ENCODE results near the gene MACROD2. TPM values are rescaled to one million over a fixed set of nuclear protein-coding genes. Genes with fewer than 3 reads are reported as not detected.

Gene MACROD2
- total RNA-seq, 4 donors from 2014 or later, result 8.7 to 17.8 (median 10.8) TPM

DNA sequence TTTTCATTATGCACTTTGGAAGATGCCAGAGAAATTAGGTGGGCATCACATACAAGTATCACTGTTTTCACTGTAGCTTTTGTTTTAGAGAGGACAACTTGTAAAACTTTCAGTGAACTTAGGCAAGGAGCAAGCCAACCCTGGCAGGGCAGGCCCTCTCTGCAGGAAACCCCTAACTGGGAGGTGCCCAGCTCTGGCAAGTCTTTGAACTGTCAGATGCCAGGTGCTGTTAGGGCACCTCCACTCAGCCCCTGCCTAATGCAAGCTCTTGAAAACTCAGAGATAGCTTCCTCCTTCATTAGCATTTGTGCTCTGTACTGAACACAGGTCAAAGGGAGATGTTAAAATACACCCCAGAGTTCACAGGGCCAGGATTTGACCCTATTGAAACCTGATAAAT lies 1116.3 kb downstream of the MACROD2 start:
- Histone ChIP-seq H3K4me3 (replicated peaks in 1 of 3) (no peak overlapping the region), H3K36me3 (no peaks in the 10 kb centered on the region), H3K4me1 (no peaks in the 10 kb centered on the region), H3K9me3 (no peaks in the 10 kb centered on the region), H3K27ac (no peak overlapping the region), H3K27me3 (no peaks in the 10 kb centered on the region)
- DNase-seq, result no peak
- intact Hi-C loops (cut with DNase I), result no loop called here
- TF ChIP-seq POLR2A (IDR thresholded peaks at IDR 0.05), result no peak

DNA sequence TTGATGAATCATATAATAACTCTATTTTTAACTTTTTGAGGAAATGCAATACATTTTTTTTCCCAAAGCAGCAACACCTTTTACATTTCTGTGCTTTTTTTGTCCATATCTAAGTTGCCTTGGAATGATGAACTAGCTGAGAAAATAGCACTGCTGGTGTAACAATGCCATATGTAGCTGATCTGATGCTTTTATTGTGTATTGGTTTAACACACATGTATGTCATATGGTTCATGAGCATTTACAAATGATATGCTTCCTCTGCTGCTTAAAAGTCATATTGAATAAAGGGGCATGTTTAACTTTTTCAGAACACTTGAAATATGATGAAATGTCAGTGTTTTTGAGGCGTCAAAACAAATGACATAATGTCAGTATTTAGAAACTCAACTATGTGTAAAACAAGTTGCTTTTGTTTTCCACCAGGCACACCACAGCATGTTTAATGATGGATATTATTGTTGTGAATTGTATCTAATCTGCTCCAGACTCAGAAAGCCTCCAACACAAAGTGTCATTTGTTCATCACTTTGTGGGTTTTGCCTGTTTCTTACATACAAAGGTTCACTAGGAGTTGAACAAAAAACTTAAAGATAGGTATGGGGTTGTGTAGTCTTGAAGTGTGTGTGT lies 1117.9 kb downstream of the MACROD2 start:
- Histone ChIP-seq H3K27ac (no peak overlapping the region), H3K4me1 (no peaks in the 10 kb centered on the region), H3K36me3 (no peaks in the 10 kb centered on the region), H3K9me3 (no peaks in the 10 kb centered on the region), H3K4me3 (replicated peaks in 1 of 3) (no peak overlapping the region), H3K27me3 (no peaks in the 10 kb centered on the region)
- WGBS, 2 donors, result 98% methylated on average over 1 of the region's 1 CpG
- intact Hi-C loops (cut with DNase I), result no loop called here
- DNase-seq, result no peak
- no peak for TF ChIP-seq POLR2A (IDR thresholded peaks at IDR 0.05)
- TF ChIP-seq, protein P1, sequence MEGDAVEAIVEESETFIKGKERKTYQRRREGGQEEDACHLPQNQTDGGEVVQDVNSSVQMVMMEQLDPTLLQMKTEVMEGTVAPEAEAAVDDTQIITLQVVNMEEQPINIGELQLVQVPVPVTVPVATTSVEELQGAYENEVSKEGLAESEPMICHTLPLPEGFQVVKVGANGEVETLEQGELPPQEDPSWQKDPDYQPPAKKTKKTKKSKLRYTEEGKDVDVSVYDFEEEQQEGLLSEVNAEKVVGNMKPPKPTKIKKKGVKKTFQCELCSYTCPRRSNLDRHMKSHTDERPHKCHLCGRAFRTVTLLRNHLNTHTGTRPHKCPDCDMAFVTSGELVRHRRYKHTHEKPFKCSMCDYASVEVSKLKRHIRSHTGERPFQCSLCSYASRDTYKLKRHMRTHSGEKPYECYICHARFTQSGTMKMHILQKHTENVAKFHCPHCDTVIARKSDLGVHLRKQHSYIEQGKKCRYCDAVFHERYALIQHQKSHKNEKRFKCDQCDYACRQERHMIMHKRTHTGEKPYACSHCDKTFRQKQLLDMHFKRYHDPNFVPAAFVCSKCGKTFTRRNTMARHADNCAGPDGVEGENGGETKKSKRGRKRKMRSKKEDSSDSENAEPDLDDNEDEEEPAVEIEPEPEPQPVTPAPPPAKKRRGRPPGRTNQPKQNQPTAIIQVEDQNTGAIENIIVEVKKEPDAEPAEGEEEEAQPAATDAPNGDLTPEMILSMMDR (IDR thresholded peaks at IDR 0.05), result no peak

DNA sequence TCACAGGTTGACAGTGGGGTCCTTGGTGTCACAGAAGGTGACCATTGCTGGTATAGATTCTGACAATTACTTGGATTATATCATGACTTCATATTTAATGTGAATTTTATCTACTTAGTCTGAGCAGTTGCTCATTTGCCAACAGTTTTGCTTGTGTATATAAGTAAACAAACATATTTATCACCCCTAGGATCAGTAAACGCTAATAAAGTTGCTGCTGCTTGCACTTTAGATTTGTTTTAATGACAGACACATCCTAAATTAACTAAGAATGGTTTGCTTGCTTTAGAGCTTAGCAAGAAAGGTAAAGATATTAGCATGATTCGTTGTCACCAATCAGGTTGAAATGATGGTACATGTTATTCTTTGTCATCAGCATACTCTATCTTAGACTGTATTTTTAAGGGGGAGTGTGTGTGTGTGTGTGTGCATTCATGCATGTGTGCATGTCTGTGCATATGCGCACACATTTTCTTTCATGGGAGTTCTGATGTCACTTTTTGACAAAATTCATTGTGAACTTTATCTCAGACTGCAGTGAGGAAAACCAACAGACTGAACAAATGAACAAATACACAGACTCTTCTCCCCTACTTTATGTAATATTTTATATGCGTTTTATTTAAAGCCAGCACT lies 1124.7 kb downstream of the MACROD2 start:
- Histone ChIP-seq H3K9me3 (no peaks in the 10 kb centered on the region), H3K27me3 (no peaks in the 10 kb centered on the region), H3K4me3 (replicated peaks in 1 of 3) (no peak overlapping the region), H3K36me3 (no peaks in the 10 kb centered on the region), H3K4me1 (peaks cover 0 to 7% of the 10 kb centered on the region in 2 donors), H3K27ac (no peak overlapping the region)
- TF ChIP-seq, protein P1 (IDR thresholded peaks at IDR 0.05), result no peak
- no peak for TF ChIP-seq POLR2A (IDR thresholded peaks at IDR 0.05)
- intact Hi-C loops (cut with DNase I), result no loop called here
- no peak for DNase-seq
- 88% methylated on average over 4 of the region's 4 CpGs for WGBS, 2 donors

DNA sequence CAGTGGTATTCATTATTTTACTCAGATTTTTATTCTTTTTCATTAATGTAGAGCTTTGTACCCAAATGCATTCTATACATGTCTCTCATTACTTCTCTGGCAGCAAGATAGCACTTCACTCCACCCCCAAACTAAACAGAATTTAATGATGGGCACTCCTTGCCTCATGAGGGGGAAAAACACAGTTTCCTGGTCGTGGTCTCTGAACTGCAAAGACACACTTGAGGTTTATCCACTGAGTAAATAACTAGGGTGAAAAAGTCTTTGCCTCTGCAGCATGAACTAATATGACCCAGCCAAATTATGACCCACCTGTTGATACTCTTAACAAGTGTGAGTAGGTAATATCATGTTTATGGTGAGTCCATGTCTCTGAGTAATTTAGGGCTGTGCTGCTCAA lies 1127.3 kb downstream of the MACROD2 start:
- intact Hi-C loops (cut with DNase I), result no loop called here
- Histone ChIP-seq H3K9me3 (no peaks in the 10 kb centered on the region), H3K27ac (no peak overlapping the region), H3K27me3 (no peaks in the 10 kb centered on the region), H3K36me3 (no peaks in the 10 kb centered on the region), H3K4me1 (peaks cover 0 to 7% of the 10 kb centered on the region in 2 donors), H3K4me3 (replicated peaks in 1 of 3) (no peak overlapping the region)
- WGBS, 2 donors, result 27 to 32% methylated on average over 1 of the region's 1 CpG
- DNase-seq, result no peak
- TF ChIP-seq, protein P1 (IDR thresholded peaks at IDR 0.05), result no peak
- no peak for TF ChIP-seq POLR2A (IDR thresholded peaks at IDR 0.05)

DNA sequence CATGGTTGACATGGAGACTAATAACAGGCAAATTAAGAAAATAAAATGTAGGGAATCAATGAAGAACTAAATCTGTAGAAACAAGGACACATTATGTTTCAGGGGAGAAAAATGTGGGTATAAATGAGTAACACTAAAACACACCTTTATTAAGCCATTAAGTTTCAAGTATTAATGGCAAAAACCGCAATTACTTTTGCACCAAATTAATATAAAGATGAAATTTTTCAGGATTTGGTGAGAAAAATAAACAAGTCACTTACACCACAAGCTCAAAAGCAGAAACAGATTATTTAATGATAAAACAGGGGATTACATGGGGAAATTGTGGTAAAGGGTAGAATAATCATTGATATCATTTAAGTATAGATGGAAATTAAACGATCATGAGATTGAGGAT lies 1135.9 kb downstream of the MACROD2 start:
- Histone ChIP-seq H3K4me1 (no peaks in the 10 kb centered on the region), H3K36me3 (no peaks in the 10 kb centered on the region), H3K4me3 (replicated peaks in 1 of 3) (no peak overlapping the region), H3K27me3 (no peaks in the 10 kb centered on the region), H3K9me3 (no peaks in the 10 kb centered on the region), H3K27ac (no peak overlapping the region)
- intact Hi-C loops (cut with DNase I), result no loop called here
- TF ChIP-seq POLR2A (IDR thresholded peaks at IDR 0.05), result no peak
- TF ChIP-seq, protein P1 (IDR thresholded peaks at IDR 0.05), result no peak
- 89% methylated on average over 2 of the region's 2 CpGs for WGBS, 2 donors
- DNase-seq, result no peak
